Fibroblast of villous mesenchyme (primary cell): ENCODE data around the gene PLCL2. TPM values are rescaled to one million over a fixed set of nuclear protein-coding genes. Genes with fewer than 3 reads are reported as not detected.
A peak's percentile ranks its signal among the peaks of the same experiment; 100 is the strongest.

Experiments used
- DNase-seq: peaks from one replicate; pipeline ENCODE4 v3.0.0-alpha.2; 2010; ENCODE audit warnings: low read depth
- H3K4me3 ChIP-seq: 2 replicates; pipeline ENCODE4 v1.5.1; 2011; ENCODE audit warnings: low read depth, mild to moderate bottlenecking, low read length
- CTCF ChIP-seq: IDR thresholded peaks from 2 replicates; pipeline ENCODE4 v1.5.1; 2012; ENCODE audit warnings: low read depth, mild to moderate bottlenecking, low read length; ENCODE audit not compliant: insufficient read depth
- total RNA-seq: library from RNA; depleted of rRNA; stranded (reverse); fragments of >200 nt; gene quantifications from 2 replicates; pipeline ENCODE4 v1.2.3, GENCODE V29; 2012

PLCL2 gene
- total RNA-seq, 1 donor: 5.6 TPM

- DNase-seq: no peak
- no peak for TF ChIP-seq CTCF
- no peak overlapping the region for H3K4me3 ChIP-seq
These were observed 8.7 kb upstream of the PLCL2 start for GRCh38 chr3:16875876-16876550.

- DNase-seq: no peak
- TF ChIP-seq CTCF: no peak
These were observed 7.2 kb upstream of the PLCL2 start for GRCh38 chr3:16877505-16877904.

GRCh38 chr3:16877911-16878310 lies 6.8 kb upstream of the PLCL2 start:
- DNase-seq: no peak
- no peak for TF ChIP-seq CTCF
- no peak overlapping the region for H3K4me3 ChIP-seq

More at GRCh38 chr3:16877505-16877904, 7.2 kb upstream of the PLCL2 start:
- H3K4me3 ChIP-seq: no peak overlapping the region

- no peak for TF ChIP-seq CTCF
- no peak overlapping the region for H3K4me3 ChIP-seq
- no peak for DNase-seq
These were observed 2.7 kb upstream of the PLCL2 start for GRCh38 chr3:16881896-16882630.

- no peak for TF ChIP-seq CTCF
- DNase-seq: peak; percentile 64
- no peak overlapping the region for H3K4me3 ChIP-seq
These were observed 1.6 kb upstream of the PLCL2 start for GRCh38 chr3:16883057-16883722.

GRCh38 chr3:16883723-16884083 lies 1.1 kb upstream of the PLCL2 start:
- no peak for DNase-seq
- H3K4me3 ChIP-seq: no peak overlapping the region
- TF ChIP-seq CTCF: no peak
